H9 (cell line): Measurements from ENCODE around the gene GPC1. TPM values are rescaled to one million over a fixed set of nuclear protein-coding genes. Genes with fewer than 3 reads are reported as not detected.

Experiments
- DNase-seq: peaks from one replicate; pipeline ENCODE4 v3.0.0-alpha.2; 2017
- H2AFZ ChIP-seq: one replicate; pipeline ENCODE4 v1.6.1; 2013; ENCODE audit warnings: mild to moderate bottlenecking, low read length, control low read depth, moderate library complexity
- H2AK5ac ChIP-seq: 2 replicates; pipeline ENCODE4 v1.6.1; 2013; ENCODE audit warnings: low read length, control low read depth, mixed read lengths; ENCODE audit not compliant: insufficient read length
- H2BK120ac ChIP-seq: one replicate; pipeline ENCODE4 v1.6.1; 2013; ENCODE audit warnings: low read depth, mild to moderate bottlenecking, low read length, control low read depth, inconsistent platforms; ENCODE audit not compliant: poor library complexity, severe bottlenecking
- H2BK12ac ChIP-seq: 2 replicates; pipeline ENCODE4 v1.6.1; 2013; ENCODE audit warnings: low read length, control low read depth, mixed read lengths, low read depth; ENCODE audit not compliant: insufficient read length
- H2BK15ac ChIP-seq: 2 replicates; pipeline ENCODE4 v1.6.1; 2013; ENCODE audit warnings: low read depth, low read length, control low read depth
- H2BK20ac ChIP-seq: one replicate; pipeline ENCODE4 v1.6.1; 2013; ENCODE audit warnings: low read depth, mild to moderate bottlenecking, low read length, control low read depth, inconsistent platforms; ENCODE audit not compliant: poor library complexity, severe bottlenecking
- H2BK5ac ChIP-seq: 2 replicates; pipeline ENCODE4 v1.6.1; 2013; ENCODE audit warnings: low read length, control low read depth, mixed read lengths; ENCODE audit not compliant: insufficient read length
- H3K14ac ChIP-seq: 2 replicates; pipeline ENCODE4 v1.6.1; 2013; ENCODE audit warnings: low read length, control low read depth; ENCODE audit not compliant: insufficient read depth
- H3K18ac ChIP-seq: 2 replicates; pipeline ENCODE4 v1.6.1; 2013; ENCODE audit warnings: low read depth, mild to moderate bottlenecking, mixed read lengths, low read length, control low read depth; ENCODE audit not compliant: insufficient read length
- H3K23ac ChIP-seq: 2 replicates; pipeline ENCODE4 v1.6.1; 2013; ENCODE audit warnings: low read length, control low read depth, mixed read lengths, low read depth; ENCODE audit not compliant: insufficient read length
- H3K23me2 ChIP-seq: 2 replicates; pipeline ENCODE4 v1.6.1; 2013; ENCODE audit warnings: low read depth, mild to moderate bottlenecking, mixed read lengths, low read length, control low read depth; ENCODE audit not compliant: insufficient read length, poor library complexity, severe bottlenecking
- H3K27ac ChIP-seq: 2 replicates; pipeline ENCODE4 v1.5.1; 2013; ENCODE audit warnings: low read length, control low read depth, mixed read lengths, low read depth; ENCODE audit not compliant: insufficient read length
- H3K27me3 ChIP-seq: 2 replicates; pipeline ENCODE4 v1.6.1; 2013; ENCODE audit warnings: low read length, control low read depth, inconsistent platforms; ENCODE audit not compliant: insufficient read depth
- H3K4ac ChIP-seq: 2 replicates; pipeline ENCODE4 v1.6.1; 2013; ENCODE audit warnings: low read depth, mild to moderate bottlenecking, control low read depth, inconsistent platforms, low read length, moderate library complexity
- H3K4me1 ChIP-seq: 2 replicates; pipeline ENCODE4 v1.6.1; 2013; ENCODE audit warnings: low read length, control low read depth, inconsistent platforms; ENCODE audit not compliant: insufficient read depth
- H3K4me2 ChIP-seq: 2 replicates; pipeline ENCODE4 v1.6.1; 2013; ENCODE audit warnings: low read length, control low read depth, mixed read lengths; ENCODE audit not compliant: insufficient read length, insufficient read depth
- H3K56ac ChIP-seq: 2 replicates; pipeline ENCODE4 v1.6.1; 2013; ENCODE audit warnings: low read depth, mild to moderate bottlenecking, mixed read lengths, low read length, control low read depth; ENCODE audit not compliant: insufficient read length
- H3K79me1 ChIP-seq: 2 replicates; pipeline ENCODE4 v1.6.1; 2013; ENCODE audit warnings: low read depth, mild to moderate bottlenecking, moderate library complexity, low read length, control low read depth, inconsistent platforms; ENCODE audit not compliant: insufficient read depth, poor library complexity, severe bottlenecking
- H3K79me2 ChIP-seq: 2 replicates; pipeline ENCODE4 v1.6.1; 2013; ENCODE audit warnings: low read length, control low read depth, inconsistent platforms; ENCODE audit not compliant: insufficient read depth
- H3K9ac ChIP-seq: 2 replicates; pipeline ENCODE4 v1.6.1; 2013; ENCODE audit warnings: low read length, control low read depth, mixed read lengths; ENCODE audit not compliant: insufficient read length; ENCODE audit errors: extremely low read depth
- H3K9me3 ChIP-seq: one replicate; pipeline ENCODE4 v1.6.1; 2013; ENCODE audit warnings: low read depth, low read length, inconsistent platforms; ENCODE audit not compliant: control insufficient read depth
- H3T11ph ChIP-seq: one replicate; pipeline ENCODE4 v1.6.1; 2013; ENCODE audit warnings: mild to moderate bottlenecking, low read length, control low read depth, inconsistent platforms
- H4K20me1 ChIP-seq: one replicate; pipeline ENCODE4 v1.6.1; 2013; ENCODE audit not compliant: control insufficient read depth, insufficient read length, insufficient read depth
- H4K5ac ChIP-seq: 2 replicates; pipeline ENCODE4 v1.6.1; 2013; ENCODE audit warnings: low read depth, mild to moderate bottlenecking, mixed read lengths, low read length, control low read depth; ENCODE audit not compliant: insufficient read length
- H4K8ac ChIP-seq: replicated peaks from 2 replicates; pipeline ENCODE4 v1.6.1; 2013; ENCODE audit warnings: low read length, control low read depth, mixed read lengths, low read depth; ENCODE audit not compliant: insufficient read length
- H4K91ac ChIP-seq: 2 replicates; pipeline ENCODE4 v1.6.1; 2013; ENCODE audit warnings: low read depth, mild to moderate bottlenecking, moderate library complexity, mixed read lengths, low read length, control low read depth; ENCODE audit not compliant: insufficient read length
- H3K27ac Mint-ChIP-seq, 3 experiments: 2 replicates in 2 of 3; 3 replicates in 1 of 3; pipeline ENCODE4 v1.8.0; 2020 to 2021; ENCODE audit warnings: mixed read lengths in 3 of 3, mild to moderate bottlenecking in 1 of 3, moderate library complexity in 1 of 3
- H3K27me3 Mint-ChIP-seq: 2 replicates; pipeline ENCODE4 v1.8.0; 2021; ENCODE audit warnings: low read depth, mild to moderate bottlenecking, moderate library complexity, mixed read lengths
- H3K36me3 Mint-ChIP-seq, 3 experiments: 2 replicates in 2 of 3; 3 replicates in 1 of 3; pipeline ENCODE4 v1.8.0; 2020 to 2021; ENCODE audit warnings: low read depth in 3 of 3, mixed read lengths in 3 of 3; ENCODE audit not compliant: insufficient read depth in 1 of 3
- H3K4me1 Mint-ChIP-seq, 2 experiments: 2 replicates each; pipeline ENCODE4 v1.8.0; 2020; ENCODE audit warnings: mixed read lengths in 2 of 2
- H3K4me3 Mint-ChIP-seq, 2 experiments: 2 replicates in 1 of 2; 3 replicates in 1 of 2; pipeline ENCODE4 v1.8.0; 2020 to 2021; ENCODE audit warnings: mild to moderate bottlenecking in 2 of 2, mixed read lengths in 2 of 2, moderate library complexity in 1 of 2
- H3K9me3 Mint-ChIP-seq, 2 experiments: 2 replicates in 1 of 2; 3 replicates in 1 of 2; pipeline ENCODE4 v1.8.0; 2020; ENCODE audit warnings: mild to moderate bottlenecking in 2 of 2, mixed read lengths in 2 of 2, moderate library complexity in 1 of 2
- CTCF ChIP-seq: fragments of 200-600 bp; sonication (generic); conservative IDR thresholded peaks from 3 replicates; pipeline ENCODE4 v1.8.0; 2021; ENCODE audit warnings: antibody characterized with exemption, mild to moderate bottlenecking
- WGBS: extraction: QIAGEN DNeasy Blood & Tissue Kit; methylation state at CpG from one replicate; pipeline ENCODE4 v1.1.7; 2013; ENCODE audit warnings: missing lambda C conversion rate, low lambda C conversion rate, mixed read lengths; ENCODE audit not compliant: insufficient read length; ENCODE audit errors: extremely low coverage; 5-methylcytosine and 5-hydroxymethylcytosine counted together
- total RNA-seq: library from RNA; stranded (reverse); gene quantifications from 2 replicates; pipeline ENCODE4 v1.2.1, GENCODE V29; 2021

GPC1 gene
- total RNA-seq, 1 experiment from 2014 or later: 39.4 TPM

DNA sequence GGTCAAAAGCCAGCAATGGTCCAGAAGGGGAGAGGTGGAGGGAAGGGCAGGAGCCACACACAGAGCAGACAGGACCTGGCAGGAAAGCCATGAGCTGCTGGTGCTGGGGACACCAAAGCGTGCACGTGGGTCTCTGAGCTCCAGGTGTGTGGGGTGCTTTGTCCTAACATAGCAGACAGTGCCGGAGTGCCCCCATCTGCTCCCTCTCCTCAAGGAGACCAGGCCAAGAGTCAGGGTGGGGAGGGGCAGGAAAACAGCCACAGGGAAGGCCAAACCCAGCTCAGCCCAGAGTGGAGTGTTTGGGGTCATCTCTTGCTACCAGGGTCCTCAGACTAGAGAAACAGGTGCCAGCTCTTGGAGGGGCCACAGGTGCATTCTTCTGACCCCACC lies 4.2 kb upstream of the GPC1 start:
- no peak for TF ChIP-seq CTCF
- peaks cover 45% of the 10 kb centered on the region for H3K27me3 Mint-ChIP-seq
- Histone ChIP-seq H3K14ac (no peak overlapping the region), H2AK5ac (no peak overlapping the region), H2BK120ac (no peak overlapping the region), H3K4me2 (no peak overlapping the region), H3K9me3 (no peaks in the 10 kb centered on the region), H2BK20ac (no peak overlapping the region), H4K5ac (no peak overlapping the region), H2BK15ac (no peak overlapping the region), H3K4me1 (no peaks in the 10 kb centered on the region), H3K79me2 (no peaks in the 10 kb centered on the region), H3K56ac (no peak overlapping the region), H2AFZ (no peak overlapping the region), H3K9ac (no peak overlapping the region), H3K27ac (no peak overlapping the region), H3K23me2 (peaks cover 5% of the 10 kb centered on the region), H4K8ac (no peak overlapping the region), H3K4ac (no peak overlapping the region), H2BK12ac (no peak overlapping the region), H4K91ac (no peak overlapping the region), H3K23ac (no peak overlapping the region), H2BK5ac (no peak overlapping the region), H3K27me3 (no peaks in the 10 kb centered on the region; the same call in 1 of the 2 replicates), H3T11ph (no peak overlapping the region), H3K18ac (no peak overlapping the region), H4K20me1 (no peaks in the 10 kb centered on the region), H3K79me1 (no peaks in the 10 kb centered on the region)
- peak; percentile 22 for DNase-seq
- H3K4me1 Mint-ChIP-seq: peaks cover 12 to 15% of the 10 kb centered on the region in 2 experiments
- no CpG with 5 or more reads among the region's 3 CpGs for WGBS
- no peak overlapping the region; a peak in 1 of 5 replicates for H3K4me3 Mint-ChIP-seq
- H3K27ac Mint-ChIP-seq: no peak overlapping the region
- no peaks in the 10 kb centered on the region; a peak in 2 of 7 replicates for H3K36me3 Mint-ChIP-seq
- peaks cover 3 to 7% of the 10 kb centered on the region in 2 experiments; a peak in 3 of 5 replicates for H3K9me3 Mint-ChIP-seq
